ENCODE data around the gene MGLL. TPM values are rescaled to one million over a fixed set of nuclear protein-coding genes. Genes with fewer than 3 reads are reported as not detected.

Gene MGLL
- total RNA-seq, 3 donors from 2014 or later = 25.8 to 79.5 (median 30.2) TPM

DNA sequence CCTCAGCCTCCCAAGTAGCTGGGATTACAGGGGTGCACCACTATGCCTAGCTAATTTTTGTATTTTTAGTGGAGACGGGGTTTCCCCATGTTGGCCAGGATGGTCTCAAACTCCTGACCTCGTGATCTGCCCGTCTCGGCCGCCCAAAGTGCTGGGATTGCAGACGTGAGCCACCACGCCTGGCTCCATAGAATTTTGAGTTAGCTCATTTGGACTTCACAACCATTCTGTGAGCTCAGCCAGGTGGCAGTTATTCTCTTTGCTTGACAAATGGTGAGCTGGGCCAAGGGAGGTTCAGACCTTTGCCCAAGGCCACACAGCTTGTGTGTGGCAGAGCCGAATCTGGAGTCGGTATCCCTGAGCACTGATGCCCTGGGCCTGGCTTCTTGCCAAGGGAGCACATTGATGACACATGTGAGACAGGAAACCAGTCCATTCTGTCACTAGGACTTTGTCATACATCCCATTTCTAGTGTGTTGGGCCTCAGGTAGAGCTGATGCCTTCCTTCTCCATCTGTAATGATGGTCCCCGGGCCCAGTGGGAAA is 175.7 kb downstream of the MGLL start:
- H3K9me3 ChIP-seq = no peaks in the 10 kb centered on the region
- intact Hi-C loops (cut with DNase I; ENCODE audit: low total_unique reads) = no loop called here
- no peak overlapping the region for H3K27ac ChIP-seq
- TF ChIP-seq CTCF (IDR thresholded peaks at IDR 0.05) = no peak
- TF ChIP-seq POLR2A (IDR thresholded peaks at IDR 0.05) = no peak
- TF ChIP-seq POLR2AphosphoS5 (IDR thresholded peaks at IDR 0.05) = no peak
- H3K36me3 ChIP-seq = no peaks in the 10 kb centered on the region
- H3K4me3 ChIP-seq = no peak overlapping the region
- no peak for DNase-seq (ENCODE audit: low spot score in 2 of 2)
- no peaks in the 10 kb centered on the region for H3K4me1 ChIP-seq
- H3K27me3 ChIP-seq = no peaks in the 10 kb centered on the region

DNA sequence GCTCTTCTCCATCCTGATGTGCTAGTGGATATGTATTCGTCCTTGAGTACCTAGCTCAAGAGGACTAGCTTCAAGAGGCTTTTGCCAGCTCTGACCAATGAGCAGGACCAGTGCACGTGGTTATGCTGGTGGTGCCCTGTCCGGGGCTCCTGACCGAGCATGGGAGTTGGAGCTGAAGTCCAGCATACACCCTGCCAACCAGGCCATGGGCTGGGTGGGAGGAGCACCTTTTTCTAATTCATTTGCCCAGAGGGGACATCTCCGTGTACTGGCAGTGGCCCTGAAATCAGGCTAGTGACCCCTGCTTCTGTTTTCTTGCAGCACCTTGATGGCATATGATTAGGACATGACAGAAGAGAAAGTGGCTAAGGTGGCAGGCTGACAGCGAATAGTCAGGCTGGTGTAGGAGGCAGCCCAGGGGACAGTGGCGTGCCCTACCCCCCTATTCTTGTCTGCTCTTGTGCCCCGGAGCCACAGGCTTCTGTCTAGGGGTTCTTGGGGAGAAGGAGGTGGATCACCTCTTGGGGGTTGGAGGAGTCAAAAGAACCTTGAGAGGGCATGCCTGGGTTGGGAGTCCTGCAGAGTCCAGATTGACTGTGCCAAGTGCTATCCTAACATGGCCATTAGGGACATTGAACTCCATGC is 176.8 kb downstream of the MGLL start:
- intact Hi-C loops (cut with DNase I; ENCODE audit: low total_unique reads) = no loop called here
- no peak for DNase-seq (ENCODE audit: low spot score in 2 of 2)

DNA sequence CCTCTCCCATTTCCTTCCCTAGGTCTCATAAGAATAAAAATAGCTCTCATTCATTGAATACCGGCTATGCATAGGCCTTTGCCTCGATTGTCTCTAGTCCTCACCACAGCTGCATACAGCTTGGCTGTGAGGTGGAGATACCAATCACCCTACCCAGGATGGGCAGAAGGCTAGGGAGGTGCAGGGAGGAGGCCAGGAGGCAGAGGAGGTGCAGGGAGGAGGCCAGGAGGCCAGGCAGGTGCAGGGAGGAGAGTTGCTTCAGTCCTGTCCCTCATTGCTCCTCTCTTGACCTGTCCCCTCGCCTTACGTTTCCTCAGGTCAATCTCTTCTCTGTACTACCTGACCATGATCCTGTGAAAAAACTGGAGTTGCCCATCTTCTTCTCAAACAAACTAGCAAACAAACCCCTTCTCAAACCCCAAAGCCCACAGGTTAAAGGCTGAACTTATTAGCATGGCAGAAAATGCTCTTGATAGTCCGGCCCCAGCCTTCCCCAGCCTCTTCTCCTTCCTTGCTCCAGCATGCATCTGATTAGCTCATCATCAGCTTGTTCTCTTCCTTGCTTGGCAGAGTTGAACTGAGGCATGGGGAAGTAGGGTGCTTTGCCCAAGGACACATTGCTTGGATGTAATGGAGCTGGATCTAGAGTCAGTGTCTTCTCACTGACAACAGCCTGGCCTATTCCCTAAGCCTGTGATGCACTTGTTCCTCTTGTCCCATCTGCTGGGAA is 177.5 kb downstream of the MGLL start:
- no peak for DNase-seq (ENCODE audit: low spot score in 2 of 2)
- intact Hi-C loops (cut with DNase I; ENCODE audit: low total_unique reads) = no loop called here
- Histone ChIP-seq H3K27ac (no peak overlapping the region), H3K4me1 (no peaks in the 10 kb centered on the region), H3K27me3 (no peaks in the 10 kb centered on the region), H3K36me3 (no peaks in the 10 kb centered on the region), H3K9me3 (no peaks in the 10 kb centered on the region), H3K4me3 (no peak overlapping the region)
- TF ChIP-seq CTCF (IDR thresholded peaks at IDR 0.05) (no peak), POLR2A (IDR thresholded peaks at IDR 0.05) (no peak), POLR2AphosphoS5 (IDR thresholded peaks at IDR 0.05) (no peak)

More for the DNA sequence above, 176.8 kb downstream of the MGLL start:
- Histone ChIP-seq H3K4me3 (no peak overlapping the region), H3K27me3 (no peaks in the 10 kb centered on the region), H3K27ac (no peak overlapping the region), H3K36me3 (no peaks in the 10 kb centered on the region), H3K9me3 (no peaks in the 10 kb centered on the region), H3K4me1 (no peaks in the 10 kb centered on the region)
- TF ChIP-seq POLR2AphosphoS5 (IDR thresholded peaks at IDR 0.05) = no peak
- no peak for TF ChIP-seq POLR2A (IDR thresholded peaks at IDR 0.05)
- TF ChIP-seq CTCF (IDR thresholded peaks at IDR 0.05) = no peak

- no peak for DNase-seq (ENCODE audit: low spot score in 2 of 2)
- no peaks in the 10 kb centered on the region for H3K36me3 ChIP-seq
- no peaks in the 10 kb centered on the region for H3K4me1 ChIP-seq
- intact Hi-C loops (cut with DNase I; ENCODE audit: low total_unique reads) = no loop called here
- no peaks in the 10 kb centered on the region for H3K9me3 ChIP-seq
- H3K27ac ChIP-seq = no peak overlapping the region
- TF ChIP-seq POLR2A (IDR thresholded peaks at IDR 0.05) = no peak
- no peak for TF ChIP-seq CTCF (IDR thresholded peaks at IDR 0.05)
- TF ChIP-seq POLR2AphosphoS5 (IDR thresholded peaks at IDR 0.05) = no peak
- H3K4me3 ChIP-seq = no peak overlapping the region
- H3K27me3 ChIP-seq = no peaks in the 10 kb centered on the region
Observed at GRCh38 chr3:127640042-127640355, 182.3 kb downstream of the MGLL start.

Data from breast epithelium (tissue), 4 donors.